22Rv1 (cell line): ENCODE data around the gene JAKMIP1.

Experiments used
- ZFX ChIP-seq: fragments of 450-650 bp; IDR thresholded peaks from 2 replicates; pipeline ENCODE4 v1.6.1; 2017; ENCODE audit warnings: antibody characterized with exemption, borderline replicate concordance
- TF ChIP-seq, protein P1 (sequence below): fragments of 450-650 bp; IDR thresholded peaks from 2 replicates; pipeline ENCODE4 v1.5.1; 2017; ENCODE audit warnings: mild to moderate bottlenecking

DNA sequence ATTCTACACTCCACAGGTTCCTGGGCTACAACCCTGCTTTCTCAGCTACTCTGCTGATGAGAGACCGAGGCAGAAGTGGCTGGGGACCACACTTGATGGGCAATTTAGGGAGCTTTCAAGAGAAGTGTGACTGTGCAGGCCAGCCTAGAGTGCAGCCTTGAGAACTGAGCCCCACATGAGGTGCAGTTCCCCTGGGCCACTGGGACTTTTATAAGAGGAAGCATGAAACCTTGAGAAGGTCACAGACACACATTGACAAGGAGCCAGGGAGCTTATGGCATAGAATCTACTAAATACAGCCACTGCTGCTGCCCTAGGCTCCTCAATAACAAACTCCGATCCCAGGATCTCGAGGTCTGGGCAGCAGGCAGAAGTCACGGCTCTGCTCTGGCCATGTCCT lies 195.2 kb downstream of the JAKMIP1 start:
- TF ChIP-seq, protein P1, sequence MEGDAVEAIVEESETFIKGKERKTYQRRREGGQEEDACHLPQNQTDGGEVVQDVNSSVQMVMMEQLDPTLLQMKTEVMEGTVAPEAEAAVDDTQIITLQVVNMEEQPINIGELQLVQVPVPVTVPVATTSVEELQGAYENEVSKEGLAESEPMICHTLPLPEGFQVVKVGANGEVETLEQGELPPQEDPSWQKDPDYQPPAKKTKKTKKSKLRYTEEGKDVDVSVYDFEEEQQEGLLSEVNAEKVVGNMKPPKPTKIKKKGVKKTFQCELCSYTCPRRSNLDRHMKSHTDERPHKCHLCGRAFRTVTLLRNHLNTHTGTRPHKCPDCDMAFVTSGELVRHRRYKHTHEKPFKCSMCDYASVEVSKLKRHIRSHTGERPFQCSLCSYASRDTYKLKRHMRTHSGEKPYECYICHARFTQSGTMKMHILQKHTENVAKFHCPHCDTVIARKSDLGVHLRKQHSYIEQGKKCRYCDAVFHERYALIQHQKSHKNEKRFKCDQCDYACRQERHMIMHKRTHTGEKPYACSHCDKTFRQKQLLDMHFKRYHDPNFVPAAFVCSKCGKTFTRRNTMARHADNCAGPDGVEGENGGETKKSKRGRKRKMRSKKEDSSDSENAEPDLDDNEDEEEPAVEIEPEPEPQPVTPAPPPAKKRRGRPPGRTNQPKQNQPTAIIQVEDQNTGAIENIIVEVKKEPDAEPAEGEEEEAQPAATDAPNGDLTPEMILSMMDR = no peak
- TF ChIP-seq ZFX = no peak
